ENCODE measurements around the gene WDR70.
"Not testable (repeated sequence)": the region's sequence is repeated elsewhere in the genome, so short reads cannot be mapped to it uniquely, and the experiment has no call there.

- TF ChIP-seq POLR2A, CTCF, POLR2AphosphoS5 (IDR thresholded peaks at IDR 0.05): not testable (repeated sequence)
Measured at GRCh38 chr5:37796435-37796834, 417.3 kb downstream of the WDR70 start.

All from prostate gland (tissue), 2 donors.